A549 (cell line): ENCODE measurements around the gene VSX1. TPM values are rescaled to one million over a fixed set of nuclear protein-coding genes. Genes with fewer than 3 reads are reported as not detected.

Experiments
- ATAC-seq, 2 experiments: fragments of 200-7000 bp in 1 of 2; fragments of >200 bp in 1 of 2; cut with Nextera tagmentation in 1 of 2; cut with Tn5 transposase in 1 of 2; 3 replicates each; pipeline versions ENCODE4 v1.8.0 to v1.9.1; 2018 to 2020; ENCODE audit warnings: mild to moderate bottlenecking in 1 of 2, moderate library complexity in 1 of 2
- CTCF ChIA-PET: fragments of 300-600 bp; sonication (Branson Sonifier 250); formaldehyde crosslinking; extraction: SDS; loops from one replicate; lab custom pipeline; 2021; ENCODE audit warnings: antibody characterized with exemption, inconsistent platforms; lab: Yijun Ruan, JAX
- POLR2A ChIA-PET: fragments of 350-600 bp; formaldehyde crosslinking; extraction: SDS; loops from one replicate; lab custom pipeline; 2021; ENCODE audit warnings: antibody characterized with exemption, inconsistent platforms; lab: Yijun Ruan, JAX
- DNase-seq, 2 experiments: peaks; one replicate each; pipeline versions ENCODE4 v3.0.0 to v3.0.0-alpha.2; 2011 to 2016; ENCODE audit warnings: low read depth in 1 of 2, low spot score in 1 of 2
- FAIRE-seq: peaks from 2 replicates; lab custom pipeline; 2011; peaks lifted over from hg19 to GRCh38; lab: Jason Lieb, UNC
- H3K27ac ChIP-seq, 2 experiments: fragments of >200 bp; sonication (Bioruptor Twin); formaldehyde crosslinking; 3 replicates each; pipeline ENCODE4 v1.5.1; 2016 to 2017
- H3K4me1 ChIP-seq: fragments of >200 bp; sonication (Bioruptor Twin); formaldehyde crosslinking; 3 replicates; pipeline ENCODE4 v1.6.1; 2016
- H3K4me2 ChIP-seq: fragments of >200 bp; sonication (Bioruptor Twin); formaldehyde crosslinking; 3 replicates; pipeline ENCODE4 v1.6.1; 2016
- H3K4me3 ChIP-seq: fragments of >200 bp; sonication (Bioruptor Twin); formaldehyde crosslinking; 3 replicates; pipeline ENCODE4 v1.5.1; 2016
- H3K9me3 ChIP-seq: fragments of >200 bp; sonication (Bioruptor Twin); formaldehyde crosslinking; 3 replicates; pipeline ENCODE4 v1.6.1; 2016
- CHD4 ChIP-seq: fragments of 200-600 bp; sonication (generic); IDR thresholded peaks from 2 replicates; pipeline ENCODE4 v1.6.1; 2016; ENCODE audit warnings: antibody characterized with exemption, mild to moderate bottlenecking, borderline replicate concordance
- EHF ChIP-seq: fragments of 250-450 bp; sonication (Bioruptor Pico); IDR thresholded peaks from 2 replicates; pipeline ENCODE4 v1.5.0; 2020; ENCODE audit warnings: mild to moderate bottlenecking
- HDAC2 ChIP-seq: fragments of 200-600 bp; sonication (generic); IDR thresholded peaks from 2 replicates; pipeline ENCODE4 v1.6.1; 2016
- HEYL ChIP-seq: fragments of 250-450 bp; sonication (Bioruptor Pico); IDR thresholded peaks from 2 replicates; pipeline ENCODE4 v1.8.0; 2021; ENCODE audit warnings: mild to moderate bottlenecking, moderate library complexity
- JUN ChIP-seq, 2 experiments: fragments of >200 bp; sonication (Bioruptor Twin); formaldehyde crosslinking; IDR thresholded peaks; 2 replicates in 1 of 2; 3 replicates in 1 of 2; pipeline ENCODE4 v1.6.1; 2016 to 2017
- JUNB ChIP-seq: fragments of >200 bp; sonication (Bioruptor Twin); formaldehyde crosslinking; IDR thresholded peaks from 2 replicates; pipeline ENCODE4 v1.6.1; 2016
- KDM1A ChIP-seq: fragments of 200-600 bp; sonication (generic); IDR thresholded peaks from 2 replicates; pipeline ENCODE4 v1.6.1; 2016; ENCODE audit warnings: low read depth, mild to moderate bottlenecking
- MAX ChIP-seq: IDR thresholded peaks from 2 replicates; pipeline ENCODE4 v1.6.1; 2012
- MAZ ChIP-seq: fragments of 150-350 bp; IDR thresholded peaks from 2 replicates; pipeline ENCODE4 v1.6.1; 2014; ENCODE audit warnings: antibody characterized with exemption, low read depth, low read length, borderline replicate concordance
- MYC ChIP-seq: IDR thresholded peaks from 2 replicates; pipeline ENCODE4 v1.6.1; 2012; ENCODE audit warnings: mild to moderate bottlenecking, inconsistent platforms, low read length, improper control_type of control experiment, borderline replicate concordance
- NFE2L2 ChIP-seq: fragments of 150-350 bp; conservative IDR thresholded peaks from 2 replicates; pipeline ENCODE4 v1.6.1; 2014; ENCODE audit warnings: low read length
- NR3C1 ChIP-seq: fragments of >200 bp; sonication (Bioruptor Twin); formaldehyde crosslinking; IDR thresholded peaks from 3 replicates; pipeline ENCODE4 v1.6.1; 2017
- POLR2AphosphoS2 ChIP-seq: conservative IDR thresholded peaks from 2 replicates; pipeline ENCODE4 v1.6.1; 2012; ENCODE audit warnings: low read length, improper control_type of control experiment, inconsistent platforms
- REST ChIP-seq: fragments of 200-600 bp; sonication (generic); IDR thresholded peaks from 2 replicates; pipeline ENCODE4 v1.6.1; 2016; ENCODE audit warnings: antibody characterized with exemption, mild to moderate bottlenecking, moderate library complexity
- RFX5 ChIP-seq: fragments of 450-650 bp; IDR thresholded peaks from 2 replicates; pipeline ENCODE4 v1.7.1; 2014; ENCODE audit warnings: antibody characterized with exemption, mild to moderate bottlenecking, moderate library complexity
- RNF2 ChIP-seq: fragments of 200-600 bp; sonication (generic); IDR thresholded peaks from 2 replicates; pipeline ENCODE4 v1.6.1; 2016; ENCODE audit warnings: low read depth, mild to moderate bottlenecking, antibody characterized with exemption, moderate library complexity, borderline replicate concordance
- SMC3 ChIP-seq: fragments of >200 bp; sonication (Bioruptor Twin); formaldehyde crosslinking; IDR thresholded peaks from 3 replicates; pipeline ENCODE4 v1.6.1; 2018; ENCODE audit warnings: inconsistent platforms
- TFCP2L1 ChIP-seq: fragments of 250-450 bp; sonication (Bioruptor Pico); IDR thresholded peaks from 2 replicates; pipeline ENCODE4 v1.5.0; 2021; ENCODE audit warnings: mild to moderate bottlenecking
- TP53 ChIP-seq: fragments of 250-450 bp; sonication (Bioruptor Pico); IDR thresholded peaks from 2 replicates; pipeline ENCODE4 v1.5.0; 2021; ENCODE audit warnings: mild to moderate bottlenecking, moderate library complexity
- USF2 ChIP-seq: fragments of 450-650 bp; IDR thresholded peaks from 2 replicates; pipeline ENCODE4 v1.6.1; 2014; ENCODE audit warnings: antibody characterized with exemption
- ZC3H11A ChIP-seq: fragments of 450-650 bp; IDR thresholded peaks from 2 replicates; pipeline ENCODE4 v1.6.1; 2014; ENCODE audit warnings: antibody characterized with exemption, mild to moderate bottlenecking
- ZNF302 ChIP-seq: fragments of 250-450 bp; sonication (Bioruptor Pico); IDR thresholded peaks from 2 replicates; pipeline ENCODE4 v1.9.0; 2021; ENCODE audit warnings: inconsistent platforms, mild to moderate bottlenecking, moderate library complexity
- WGBS: methylation state at CpG from one replicate; pipeline ENCODE4 v1.1.6; 2017; ENCODE audit errors: missing lambda C conversion rate; 5-methylcytosine and 5-hydroxymethylcytosine counted together
- polyA plus RNA-seq, 4 experiments: library from polyadenylated mRNA; depleted of rRNA in 3 of 4; stranded (reverse); fragments of >200 nt; fragmentation: RNase III in 1 of 4; extraction: RNeasy Plus Mini Kit Qiagen cat#74134 plus additional on column Dnase treatment in 1 of 4; gene quantifications; 2 replicates in 3 of 4; 3 replicates in 1 of 4; pipeline ENCODE4 v1.2.3, GENCODE V29; 2011 to 2017

The VSX1 gene
- polyA plus RNA-seq, 2 of the 4 experiments (the other 2 are of a cell fraction) = 0.77 to 2.9 TPM

DNA sequence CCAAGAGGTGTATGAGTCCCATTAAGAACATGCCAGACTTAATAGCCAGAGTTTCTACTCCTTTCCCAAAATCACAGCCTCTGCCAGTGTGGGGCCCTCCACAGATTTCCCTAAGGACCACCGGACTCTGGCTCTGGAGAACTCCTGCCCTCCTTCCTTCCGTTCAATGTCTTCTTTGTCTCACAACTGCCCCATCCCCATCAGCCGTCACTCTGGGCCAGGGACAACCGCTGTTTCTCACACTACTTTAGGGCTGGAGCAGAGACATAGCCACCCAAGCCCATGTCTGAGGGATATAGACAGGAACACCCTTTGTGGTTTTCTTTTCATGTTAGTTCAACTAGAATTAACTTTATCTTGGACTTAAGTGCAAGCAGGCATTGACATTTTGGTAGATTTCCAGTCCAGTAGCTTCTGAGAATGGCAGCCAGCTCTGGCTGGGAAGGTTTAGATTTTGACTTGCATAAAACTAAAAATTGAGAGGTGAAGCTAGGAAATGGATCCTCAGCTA lies 17.3 kb downstream of the VSX1 start:
- TF ChIP-seq MYC (no peak), TFCP2L1 (no peak)
- Histone ChIP-seq H3K4me3 (no peak overlapping the region), H3K27ac (no peak overlapping the region), H3K4me2 (no peak overlapping the region), H3K9me3 (no peaks in the 10 kb centered on the region), H3K4me1 (peaks cover 13% of the 10 kb centered on the region; the same call in 2 of the 3 replicates)
- ChIA-PET POLR2A (no interaction called here), CTCF (interaction anchor here (0.8 to 9.7 kb wide), 29 partner anchors 11 to 1127 kb away, joined by 3 to 130 read pairs (median 4); partner anchors contain the start of genes APMAP and PYGB)
- ATAC-seq (no peak), FAIRE-seq (no peak), DNase-seq (no peak)
- whole genome bisulfite sequencing = 93% methylated on average over 4 of the region's 4 CpGs

DNA sequence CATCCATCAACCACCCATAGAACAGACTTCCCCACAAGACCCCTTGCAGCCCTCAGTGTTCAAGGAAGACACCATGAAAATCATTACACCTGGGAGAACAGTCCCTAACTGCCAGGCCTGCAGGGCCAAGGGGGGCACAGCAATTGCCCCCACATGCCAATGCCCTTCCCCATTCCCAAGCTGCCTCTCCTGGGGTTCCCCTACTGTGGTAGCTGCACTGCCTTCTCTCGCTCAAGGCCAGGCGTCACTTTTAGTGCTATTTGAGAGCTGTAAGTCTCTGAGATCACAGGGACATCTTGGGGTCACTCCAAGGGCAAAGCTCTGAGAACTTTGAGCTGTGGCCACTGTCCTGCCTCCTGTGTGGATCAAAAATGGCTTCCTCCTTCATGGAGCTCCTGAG lies 18.0 kb downstream of the VSX1 start:
- CTCF ChIA-PET = interaction anchor here (0.8 to 9.7 kb wide), 17 partner anchors 10 to 1127 kb away, joined by 3 to 130 read pairs (median 7); partner anchors contain the start of genes APMAP and PYGB

DNA sequence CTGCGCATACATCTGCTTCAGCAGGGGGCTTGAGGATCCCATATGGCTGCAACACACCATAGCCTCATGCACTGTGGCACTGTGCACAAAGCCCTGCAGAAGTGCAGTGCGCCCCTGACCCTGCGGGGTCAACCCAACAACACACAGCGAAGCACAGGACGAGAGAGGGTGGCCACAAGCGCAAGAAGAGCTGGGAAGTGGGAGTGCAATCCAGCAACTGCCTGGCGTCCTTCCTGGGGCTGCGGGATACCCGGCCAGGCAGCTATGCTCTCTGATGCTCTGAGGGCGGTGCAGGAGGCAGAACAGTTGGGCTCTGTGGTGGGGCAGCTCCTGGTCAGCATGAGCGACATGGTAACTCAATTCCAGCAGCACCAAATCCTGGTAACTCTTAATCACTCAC lies 18.4 kb downstream of the VSX1 start:
- CTCF ChIA-PET = interaction anchor here (0.8 to 9.7 kb wide), 11 partner anchors 10 to 184 kb away, joined by 3 to 130 read pairs (median 7); partner anchors contain the start of genes APMAP and PYGB
- 54% methylated on average over 10 of the region's 11 CpGs for WGBS

More for the DNA sequence above, 18.0 kb downstream of the VSX1 start:
- Histone ChIP-seq H3K9me3 (no peaks in the 10 kb centered on the region), H3K27ac (no peak overlapping the region), H3K4me3 (no peak overlapping the region), H3K4me2 (no peak overlapping the region), H3K4me1 (peaks cover 13% of the 10 kb centered on the region; the same call in 2 of the 3 replicates)
- ATAC-seq = no peak
- 82% methylated on average over 2 of the region's 2 CpGs for WGBS
- POLR2A ChIA-PET = no interaction called here
- no peak for TF ChIP-seq REST
- no peak for TF ChIP-seq RNF2
- no peak for TF ChIP-seq ZNF302 (CRISPR knock-in tag)
- no peak for TF ChIP-seq ZC3H11A
- TF ChIP-seq NFE2L2 = no peak
- no peak for TF ChIP-seq HEYL (CRISPR knock-in tag)
- no peak for TF ChIP-seq KDM1A
- TF ChIP-seq CHD4 = no peak
- TF ChIP-seq EHF = no peak
- TF ChIP-seq USF2 = no peak
- no peak for TF ChIP-seq NR3C1
- TF ChIP-seq MAZ = no peak
- TF ChIP-seq RFX5 = no peak
- FAIRE-seq = no peak
- DNase-seq = no peak

More for the DNA sequence above, 18.4 kb downstream of the VSX1 start:
- H3K9me3 ChIP-seq = no peaks in the 10 kb centered on the region
- ATAC-seq (no peak), DNase-seq (no peak), FAIRE-seq (no peak)
- H3K4me2 ChIP-seq = no peak overlapping the region
- H3K27ac ChIP-seq = no peak overlapping the region
- peaks cover 17% of the 10 kb centered on the region for H3K4me1 ChIP-seq
- H3K4me3 ChIP-seq = no peak overlapping the region
- POLR2A ChIA-PET = no interaction called here
- no peak for TF ChIP-seq MAX
- TF ChIP-seq TP53 (CRISPR knock-in tag) = no peak
- no peak for TF ChIP-seq POLR2AphosphoS2
- no peak for TF ChIP-seq SMC3
- TF ChIP-seq JUN (IDR thresholded peaks at IDR 0.05) = no peak
- TF ChIP-seq HDAC2 = no peak
- no peak for TF ChIP-seq JUNB
- TF ChIP-seq, all 56 proteins: peak for 0
